Neural cell (in vitro differentiated cells): ENCODE measurements around the gene TEFM. TPM values are rescaled to one million over a fixed set of nuclear protein-coding genes. Genes with fewer than 3 reads are reported as not detected.

Source experiments
- H2AFZ ChIP-seq: fragments of 200-600, 300-800 bp; sonication (generic), shearing (Covaris generic); 2 replicates; pipeline ENCODE4 v1.6.0; 2014; ENCODE audit warnings: low read depth, mild to moderate bottlenecking, antibody characterized with exemption, low read length, moderate library complexity
- H3F3A ChIP-seq: fragments of 200-600 bp; shearing (Covaris generic); 2 replicates; pipeline ENCODE4 v1.6.1; 2016; ENCODE audit warnings: mild to moderate bottlenecking, moderate library complexity, mixed read lengths, antibody characterized with exemption, low read length; ENCODE audit not compliant: insufficient read depth, poor library complexity, severe bottlenecking
- H3K27ac ChIP-seq: fragments of 200-600, 300-800 bp; sonication (generic), shearing (Covaris generic); 2 replicates; pipeline ENCODE4 v1.5.1; 2014; ENCODE audit warnings: mild to moderate bottlenecking, low read length, moderate library complexity
- H3K27me3 ChIP-seq: fragments of 300-800, 200-600 bp; sonication (generic), shearing (Covaris generic); 2 replicates; pipeline ENCODE4 v1.6.0; 2014; ENCODE audit warnings: mild to moderate bottlenecking, low read depth, low read length, moderate library complexity; ENCODE audit not compliant: insufficient read depth
- H3K36me3 ChIP-seq: fragments of 300-800, 200-600 bp; sonication (generic), shearing (Covaris generic); 2 replicates; pipeline ENCODE4 v1.5.1; 2014; ENCODE audit warnings: mild to moderate bottlenecking, antibody characterized with exemption, low read length, moderate library complexity; ENCODE audit not compliant: insufficient read depth
- H3K4me2 ChIP-seq: fragments of 300-800, 200-600 bp; sonication (generic), shearing (Covaris generic); 2 replicates; pipeline ENCODE4 v1.6.0; 2014; ENCODE audit warnings: mild to moderate bottlenecking, low read length
- H3K4me3 ChIP-seq: fragments of 300-800, 200-600 bp; sonication (generic), shearing (Covaris generic); 2 replicates; pipeline ENCODE4 v1.5.1; 2014; ENCODE audit warnings: mild to moderate bottlenecking, low read length, moderate library complexity
- H3K79me2 ChIP-seq: fragments of 200-600 bp; shearing (Covaris generic); replicated peaks from 2 replicates; pipeline ENCODE4 v1.6.0; 2014; ENCODE audit warnings: mild to moderate bottlenecking, low read length, moderate library complexity; ENCODE audit not compliant: insufficient read depth
- H3K9ac ChIP-seq: fragments of 300-800, 200-600 bp; sonication (generic), shearing (Covaris generic); 2 replicates; pipeline ENCODE4 v1.6.1; 2016; ENCODE audit warnings: mild to moderate bottlenecking, low read length, mixed read lengths
- H3K9me2 ChIP-seq: fragments of 200-600 bp; shearing (Covaris generic); 2 replicates; pipeline ENCODE4 v1.6.1; 2016; ENCODE audit warnings: mild to moderate bottlenecking, low read length, mixed read lengths; ENCODE audit not compliant: insufficient read depth
- H3K9me3 ChIP-seq: fragments of 200-600, 300-800 bp; sonication (generic), shearing (Covaris generic); 2 replicates; pipeline ENCODE4 v1.6.1; 2016; ENCODE audit warnings: mild to moderate bottlenecking, mixed run types, low read length, moderate library complexity, mixed read lengths
- H4K20me1 ChIP-seq: fragments of 200-600 bp; shearing (Covaris generic); 2 replicates; pipeline ENCODE4 v1.6.1; 2016; ENCODE audit warnings: mild to moderate bottlenecking, mixed run types; ENCODE audit not compliant: insufficient read depth
- CTCF ChIP-seq: fragments of 450-650 bp; IDR thresholded peaks from 2 replicates; pipeline ENCODE4 v1.5.1; 2014; ENCODE audit warnings: antibody characterized with exemption, mild to moderate bottlenecking, moderate library complexity; ENCODE audit not compliant: poor library complexity, severe bottlenecking
- EP300 ChIP-seq: fragments of 450-650 bp; conservative IDR thresholded peaks from 2 replicates; pipeline ENCODE4 v1.6.1; 2014; ENCODE audit warnings: antibody characterized with exemption, mild to moderate bottlenecking, moderate library complexity; ENCODE audit not compliant: poor library complexity, severe bottlenecking
- EZH2 ChIP-seq: fragments of 200-600, 300-800 bp; shearing (Covaris generic), sonication (generic); IDR thresholded peaks from 2 replicates; pipeline ENCODE4 v1.6.1; 2014; ENCODE audit warnings: antibody characterized with exemption, low read length, borderline replicate concordance, mild to moderate bottlenecking; ENCODE audit not compliant: insufficient read depth, poor library complexity, severe bottlenecking
- MXI1 ChIP-seq: fragments of 450-650 bp; conservative IDR thresholded peaks from 2 replicates; pipeline ENCODE4 v1.6.1; 2014; ENCODE audit warnings: antibody characterized with exemption, mild to moderate bottlenecking; ENCODE audit not compliant: poor library complexity, severe bottlenecking
- POLR2AphosphoS5 ChIP-seq: IDR thresholded peaks from 2 replicates; pipeline ENCODE4 v1.6.1; 2012
- RAD21 ChIP-seq: fragments of 450-650 bp; conservative IDR thresholded peaks from 2 replicates; pipeline ENCODE4 v1.6.1; 2014; ENCODE audit warnings: antibody characterized with exemption, mild to moderate bottlenecking, moderate library complexity
- SMC3 ChIP-seq: fragments of 450-650 bp; conservative IDR thresholded peaks from 2 replicates; pipeline ENCODE4 v1.6.1; 2014; ENCODE audit warnings: antibody characterized with exemption, mild to moderate bottlenecking, moderate library complexity; ENCODE audit not compliant: poor library complexity
- TAF1 ChIP-seq: IDR thresholded peaks from 2 replicates; pipeline ENCODE4 v1.6.1; 2012; ENCODE audit warnings: low read depth
- polyA plus RNA-seq: library from polyadenylated mRNA; depleted of rRNA; stranded (reverse); fragments of >200 nt; gene quantifications from 2 replicates; pipeline ENCODE4 v1.2.3, GENCODE V29; 2014
- TF ChIP-seq, protein P1 (sequence below): IDR thresholded peaks from 2 replicates; pipeline ENCODE4 v1.6.1; 2012; ENCODE audit warnings: borderline replicate concordance

TEFM gene
- polyA plus RNA-seq, 1 donor from 2014 or later: 15.2 TPM

GRCh38 chr17:30952638-30953393 lies 46.8 kb upstream of the TEFM start:
- no peak overlapping the region for H3K4me2 ChIP-seq
- no peaks in the 10 kb centered on the region for H3K36me3 ChIP-seq
- no peak overlapping the region for H3K27ac ChIP-seq
- no peak overlapping the region for H3K9ac ChIP-seq
- no peaks in the 10 kb centered on the region for H3K9me3 ChIP-seq
- no peaks in the 10 kb centered on the region for H3K79me2 ChIP-seq
- no peak overlapping the region for H3K4me3 ChIP-seq
- TF ChIP-seq SMC3 (no peak), TAF1 (no peak), EP300 (no peak), POLR2AphosphoS5 (no peak), MXI1 (no peak), CTCF (no peak), EZH2 (no peak), RAD21 (no peak)
- TF ChIP-seq, protein P1, sequence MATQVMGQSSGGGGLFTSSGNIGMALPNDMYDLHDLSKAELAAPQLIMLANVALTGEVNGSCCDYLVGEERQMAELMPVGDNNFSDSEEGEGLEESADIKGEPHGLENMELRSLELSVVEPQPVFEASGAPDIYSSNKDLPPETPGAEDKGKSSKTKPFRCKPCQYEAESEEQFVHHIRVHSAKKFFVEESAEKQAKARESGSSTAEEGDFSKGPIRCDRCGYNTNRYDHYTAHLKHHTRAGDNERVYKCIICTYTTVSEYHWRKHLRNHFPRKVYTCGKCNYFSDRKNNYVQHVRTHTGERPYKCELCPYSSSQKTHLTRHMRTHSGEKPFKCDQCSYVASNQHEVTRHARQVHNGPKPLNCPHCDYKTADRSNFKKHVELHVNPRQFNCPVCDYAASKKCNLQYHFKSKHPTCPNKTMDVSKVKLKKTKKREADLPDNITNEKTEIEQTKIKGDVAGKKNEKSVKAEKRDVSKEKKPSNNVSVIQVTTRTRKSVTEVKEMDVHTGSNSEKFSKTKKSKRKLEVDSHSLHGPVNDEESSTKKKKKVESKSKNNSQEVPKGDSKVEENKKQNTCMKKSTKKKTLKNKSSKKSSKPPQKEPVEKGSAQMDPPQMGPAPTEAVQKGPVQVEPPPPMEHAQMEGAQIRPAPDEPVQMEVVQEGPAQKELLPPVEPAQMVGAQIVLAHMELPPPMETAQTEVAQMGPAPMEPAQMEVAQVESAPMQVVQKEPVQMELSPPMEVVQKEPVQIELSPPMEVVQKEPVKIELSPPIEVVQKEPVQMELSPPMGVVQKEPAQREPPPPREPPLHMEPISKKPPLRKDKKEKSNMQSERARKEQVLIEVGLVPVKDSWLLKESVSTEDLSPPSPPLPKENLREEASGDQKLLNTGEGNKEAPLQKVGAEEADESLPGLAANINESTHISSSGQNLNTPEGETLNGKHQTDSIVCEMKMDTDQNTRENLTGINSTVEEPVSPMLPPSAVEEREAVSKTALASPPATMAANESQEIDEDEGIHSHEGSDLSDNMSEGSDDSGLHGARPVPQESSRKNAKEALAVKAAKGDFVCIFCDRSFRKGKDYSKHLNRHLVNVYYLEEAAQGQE: no peak
- no peak overlapping the region for H2AFZ ChIP-seq
- no peaks in the 10 kb centered on the region for H3K9me2 ChIP-seq
- no peaks in the 10 kb centered on the region for H4K20me1 ChIP-seq
- H3K27me3 ChIP-seq: no peaks in the 10 kb centered on the region
- no peaks in the 10 kb centered on the region for H3F3A ChIP-seq

DNA sequence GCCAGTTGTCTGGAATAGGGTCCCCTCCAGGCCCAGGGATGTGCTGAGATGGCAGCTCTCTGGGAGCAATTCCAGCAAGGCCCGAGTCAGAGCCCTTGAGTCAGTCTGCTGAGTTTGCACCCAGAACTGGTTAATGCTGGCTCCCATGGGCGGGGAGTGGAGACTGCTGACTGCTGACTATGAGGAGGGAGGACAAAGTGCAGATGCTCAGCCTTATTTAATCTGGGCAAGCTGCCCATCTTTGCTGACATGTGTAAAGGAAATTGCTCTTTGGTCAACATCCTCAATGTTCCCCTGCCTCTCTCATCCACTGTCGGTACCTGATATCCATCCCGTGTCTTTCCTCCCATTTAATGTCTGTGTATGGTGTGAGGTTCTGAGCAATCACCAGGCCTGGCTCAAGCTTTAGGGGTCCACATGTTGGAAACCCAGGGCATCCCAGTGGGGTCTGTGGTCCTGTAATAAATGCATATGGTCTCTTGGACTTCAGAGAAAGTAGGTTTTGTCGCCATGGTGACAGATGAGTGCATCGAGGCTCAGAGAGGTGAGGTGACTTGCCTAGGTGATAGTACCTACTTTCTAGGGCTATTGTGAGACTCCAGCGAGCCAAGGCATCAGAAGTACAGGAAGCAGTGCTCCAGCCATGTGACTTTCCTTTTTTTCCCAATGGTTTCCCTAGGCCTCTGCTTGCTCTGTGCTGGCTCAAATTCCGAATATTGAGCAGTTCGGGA lies 44.8 kb upstream of the TEFM start:
- H2AFZ ChIP-seq: no peak overlapping the region
- H3K79me2 ChIP-seq: no peaks in the 10 kb centered on the region
- H3K27ac ChIP-seq: no peak overlapping the region
- H4K20me1 ChIP-seq: no peaks in the 10 kb centered on the region
- no peaks in the 10 kb centered on the region for H3K36me3 ChIP-seq
- no peak overlapping the region for H3K4me2 ChIP-seq
- no peaks in the 10 kb centered on the region for H3K27me3 ChIP-seq
- H3K9me2 ChIP-seq: no peaks in the 10 kb centered on the region
- H3K4me3 ChIP-seq: no peak overlapping the region
- no peaks in the 10 kb centered on the region for H3K9me3 ChIP-seq
- TF ChIP-seq EP300 (no peak), MXI1 (no peak), EZH2 (no peak), POLR2AphosphoS5 (no peak)
- TF ChIP-seq, protein P1: no peak
- no peaks in the 10 kb centered on the region for H3F3A ChIP-seq
- H3K9ac ChIP-seq: no peak overlapping the region
